Peyer's patch (tissue), 4 donors: ENCODE data around the gene ANAPC4.

Source experiments
- CTCF ChIP-seq, 6 experiments: fragments of 450-650 bp in 4 of 6; fragments of 200-600 bp in 2 of 6; sonication (generic) in 1 of 6; IDR thresholded peaks; one replicate each; pipeline ENCODE4 v1.5.1; 2017 to 2019; ENCODE audit warnings: antibody characterized with exemption in 6 of 6, mild to moderate bottlenecking in 3 of 6, moderate library complexity in 1 of 6
- POLR2A ChIP-seq, 2 donors: fragments of 450-650 bp; IDR thresholded peaks; one replicate each; pipeline ENCODE4 v1.5.1; 2017; ENCODE audit warnings: antibody characterized with exemption in 2 of 2, mild to moderate bottlenecking in 2 of 2, moderate library complexity in 2 of 2

- no peak for TF ChIP-seq CTCF (IDR thresholded peaks at IDR 0.05)
- no peak for TF ChIP-seq POLR2A (IDR thresholded peaks at IDR 0.05)
Observed at GRCh38 chr4:25446611-25447010, 69.5 kb downstream of the ANAPC4 start.
